Stimulated activated CD4-positive, alpha-beta T cell treated with anti-CD3 and anti-CD28 coated beads, Interleukin-4, amount 100 ng/mL, for 1 hour (primary cell): ENCODE results near the gene NOXO1.

ENCODE experiments used
- DNase-seq: peaks from one replicate; pipeline ENCODE4 v3.0.0-alpha.2; 2020

NOXO1 gene

DNA sequence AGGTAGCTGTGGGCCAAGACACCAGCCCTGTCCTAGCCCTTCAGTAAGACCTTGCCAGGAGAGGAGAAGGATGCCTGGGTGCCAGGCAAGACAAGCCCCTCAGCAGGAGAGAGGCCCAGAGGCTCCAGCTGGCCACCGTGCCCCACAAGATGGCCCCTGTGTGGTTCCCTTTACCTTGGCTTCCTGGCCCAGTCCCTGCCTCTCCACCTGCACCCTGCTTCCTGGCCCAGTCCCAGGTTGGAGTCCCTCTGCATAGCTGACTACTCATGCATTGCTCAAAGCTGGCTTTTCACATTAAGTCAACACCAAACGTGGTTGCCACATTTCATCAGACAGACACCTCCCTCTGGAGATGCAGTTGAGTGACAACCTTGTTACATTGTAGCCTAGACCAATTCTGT lies 12.5 kb upstream of the NOXO1 start:
- DNase-seq: no peak

DNA sequence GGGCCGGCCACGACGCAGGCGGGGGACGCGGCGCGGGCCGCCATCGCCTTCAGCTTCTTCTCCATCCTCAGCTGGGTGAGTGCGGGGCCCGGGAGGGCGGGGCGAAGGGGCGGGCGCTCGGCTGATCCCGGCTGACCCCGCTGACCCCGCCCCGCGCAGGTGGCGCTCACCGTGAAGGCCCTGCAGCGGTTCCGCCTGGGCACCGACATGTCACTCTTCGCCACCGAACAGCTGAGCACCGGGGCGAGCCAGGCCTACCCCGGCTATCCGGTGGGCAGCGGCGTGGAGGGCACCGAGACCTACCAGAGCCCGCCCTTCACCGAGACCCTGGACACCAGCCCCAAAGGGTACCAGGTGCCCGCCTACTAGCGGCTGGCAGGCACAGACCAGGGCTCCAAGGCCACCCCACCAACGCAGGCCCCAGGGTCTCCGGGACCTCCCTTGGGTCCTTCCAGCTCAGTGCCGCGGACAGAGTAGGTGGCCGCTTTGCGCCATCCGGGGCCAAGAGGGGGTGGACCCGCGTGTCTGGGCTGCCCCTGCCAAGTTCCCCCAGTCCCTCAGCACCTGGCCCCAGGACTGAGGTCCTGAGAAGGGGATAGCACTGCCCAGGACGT lies 11.5 kb upstream of the NOXO1 start:
- DNase-seq: no peak

DNA sequence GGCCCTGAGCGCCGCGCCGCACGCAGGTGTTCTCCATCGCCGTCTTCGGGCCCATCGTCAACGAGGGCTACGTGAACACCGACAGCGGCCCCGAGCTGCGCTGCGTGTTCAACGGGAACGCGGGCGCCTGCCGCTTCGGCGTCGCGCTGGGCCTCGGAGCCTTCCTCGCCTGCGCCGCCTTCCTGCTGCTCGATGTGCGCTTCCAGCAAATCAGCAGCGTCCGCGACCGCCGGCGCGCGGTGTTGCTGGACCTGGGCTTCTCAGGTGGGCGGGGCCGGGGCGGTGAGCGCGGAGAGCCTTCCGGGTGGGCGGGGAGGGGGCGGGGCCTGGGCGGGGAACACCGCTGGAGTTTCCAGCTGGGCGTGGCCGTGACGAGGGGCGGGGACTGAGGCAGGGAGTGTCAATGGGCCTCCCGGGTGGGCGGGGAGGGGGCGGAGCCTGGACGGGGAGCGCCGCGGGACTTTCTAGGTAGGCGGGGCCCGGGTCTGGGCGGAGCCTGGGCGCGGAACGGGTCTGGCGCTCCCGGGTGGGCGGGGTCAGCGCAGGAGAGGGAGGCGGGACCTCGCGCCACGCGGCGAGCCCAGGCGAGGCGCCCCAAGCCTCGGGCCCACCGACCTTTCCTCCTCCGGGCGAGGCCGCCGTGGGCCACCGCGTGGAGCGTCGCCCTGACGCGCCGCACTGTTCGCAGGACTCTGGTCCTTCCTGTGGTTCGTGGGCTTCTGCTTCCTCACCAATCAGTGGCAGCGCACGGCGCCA lies 10.9 kb upstream of the NOXO1 start:
- DNase-seq: peak; percentile 99

DNA sequence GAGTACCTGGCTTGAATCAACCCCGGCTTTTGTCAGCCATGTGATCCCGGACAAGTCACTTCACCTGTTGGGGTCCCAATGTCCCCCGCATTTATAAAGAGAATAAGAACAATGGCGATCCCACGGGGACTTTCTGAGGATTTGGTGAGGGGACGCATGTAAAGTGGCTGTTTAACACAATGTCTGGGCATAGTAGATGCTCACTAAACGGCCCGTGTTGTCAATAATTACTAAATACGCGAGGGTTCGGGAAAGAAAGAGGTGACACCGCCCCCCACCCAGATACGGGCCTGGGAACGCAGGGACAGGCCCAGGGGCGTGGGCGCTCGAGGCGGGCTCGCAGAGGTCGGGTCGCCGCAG lies 10.3 kb upstream of the NOXO1 start:
- DNase-seq: no peak

DNA sequence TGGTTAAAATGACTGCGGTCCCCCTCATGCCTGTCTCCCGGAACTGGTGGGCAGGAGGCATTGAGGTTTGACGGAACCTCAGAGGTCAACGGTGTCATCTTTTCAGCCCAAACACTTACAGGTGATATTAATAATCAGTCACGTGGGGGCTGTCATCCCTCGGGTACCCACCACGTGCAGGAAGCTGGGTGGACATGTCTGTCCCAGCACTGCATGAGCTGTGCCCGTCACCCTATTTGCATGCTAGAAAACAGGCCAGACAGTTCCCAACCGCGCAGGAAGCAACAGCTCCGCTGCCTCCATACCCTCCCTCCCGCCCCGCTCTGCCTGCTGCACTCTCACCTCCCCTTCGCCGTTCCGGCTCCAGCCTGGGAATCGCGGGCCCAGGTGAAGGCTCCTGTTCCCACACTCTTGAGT lies 9.9 kb upstream of the NOXO1 start:
- DNase-seq: peak; percentile 34

DNA sequence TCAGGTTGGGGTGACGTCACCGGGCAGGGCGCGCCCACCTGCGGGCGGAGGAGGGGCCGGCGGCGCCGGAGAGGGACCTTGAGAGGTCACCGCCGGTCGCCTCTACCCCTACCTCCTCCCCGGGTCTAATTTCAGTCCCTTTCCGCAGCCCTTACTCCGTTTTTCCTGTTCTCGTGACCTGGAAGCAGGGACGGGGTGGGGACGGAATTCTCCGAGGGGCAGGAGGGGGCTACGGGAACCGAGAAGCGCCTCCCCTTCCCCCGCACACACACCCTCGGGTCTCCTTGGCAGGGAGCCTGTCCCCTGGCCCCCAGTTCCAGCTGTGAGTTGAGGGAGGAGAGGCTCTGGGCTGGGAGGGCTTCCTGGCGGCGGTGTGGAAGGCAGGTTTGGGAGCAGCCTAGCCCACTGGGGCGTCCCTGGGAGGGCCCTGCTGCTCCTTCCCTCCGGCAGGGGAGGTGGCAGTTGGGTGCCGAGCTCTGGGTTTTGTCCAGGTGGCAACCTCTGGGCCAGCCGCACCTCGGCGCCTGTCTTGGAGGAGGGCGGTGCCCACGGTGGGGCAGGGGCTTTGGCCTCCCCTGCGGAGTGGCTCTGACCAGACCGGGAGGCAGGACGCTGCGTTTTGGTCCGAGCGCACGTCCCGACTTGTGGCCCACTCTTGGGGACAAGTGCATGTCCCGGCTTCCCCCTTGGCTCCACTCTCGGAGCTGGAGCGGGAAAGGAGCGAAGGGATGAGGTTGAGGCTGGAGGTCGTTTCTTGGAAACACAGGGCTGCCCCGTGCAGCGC lies 9.3 kb upstream of the NOXO1 start:
- peak; percentile 46 for DNase-seq

DNA sequence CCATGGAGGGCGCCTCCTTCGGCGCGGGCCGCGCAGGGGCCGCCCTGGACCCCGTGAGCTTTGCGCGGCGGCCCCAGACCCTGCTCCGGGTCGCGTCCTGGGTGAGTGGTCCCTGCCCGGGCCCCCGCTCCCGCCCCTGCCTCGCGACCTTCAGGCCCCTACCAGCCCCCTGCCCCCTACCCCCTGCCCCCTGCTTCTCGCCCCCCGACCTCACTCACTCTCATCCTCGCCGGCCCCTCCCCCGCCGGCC lies 8.8 kb upstream of the NOXO1 start:
- no peak for DNase-seq

DNA sequence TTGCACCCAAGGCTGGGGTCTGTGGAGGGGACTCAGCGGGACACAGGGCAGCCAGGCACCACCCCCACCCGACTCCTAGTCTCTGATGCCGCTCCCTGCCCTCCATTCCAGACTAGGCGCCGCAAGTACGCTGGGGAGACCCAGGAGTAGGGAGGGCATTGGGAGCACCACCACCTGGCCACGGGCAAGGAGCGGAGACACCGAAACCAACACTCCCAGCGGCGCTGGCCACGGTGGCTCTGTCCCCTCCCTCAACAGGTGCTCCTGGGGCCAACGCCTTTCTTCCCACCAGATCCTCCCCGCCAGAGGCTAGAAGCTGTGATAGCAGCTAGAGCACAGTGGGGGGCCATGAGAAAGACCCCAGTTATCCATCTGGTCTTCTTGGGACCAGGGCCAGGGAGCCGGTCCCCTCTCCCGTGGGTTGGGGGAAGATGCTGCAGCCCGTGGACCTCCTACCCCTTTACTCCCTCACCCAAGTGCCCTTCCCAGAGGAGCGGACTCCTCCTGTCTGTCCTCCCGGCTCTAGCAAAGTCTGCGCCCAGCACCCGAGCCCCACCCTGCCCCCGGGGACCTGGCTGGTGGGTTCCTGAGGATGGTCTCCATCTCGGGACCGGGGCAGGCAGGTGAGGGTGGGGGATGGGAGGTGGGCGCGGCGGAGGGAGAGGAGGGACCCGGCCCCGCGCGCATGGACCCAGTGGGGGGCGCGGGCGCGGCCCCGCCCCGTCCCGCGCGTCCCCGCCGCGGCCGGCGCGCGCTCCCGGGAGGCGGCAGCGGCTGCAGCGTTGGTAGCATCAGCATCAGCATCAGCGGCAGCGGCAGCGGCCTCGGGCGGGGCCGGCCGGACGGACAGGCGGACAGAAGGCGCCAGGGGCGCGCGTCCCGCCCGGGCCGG lies 8.2 kb upstream of the NOXO1 start, which contains the start of gene SYNGR3:
SYNGR3 (plus strand) TSS at position 762 of the 892 bp plus-strand sequence. CDS start 133 bp downstream, outside the sequence.
- no peak for DNase-seq

DNA sequence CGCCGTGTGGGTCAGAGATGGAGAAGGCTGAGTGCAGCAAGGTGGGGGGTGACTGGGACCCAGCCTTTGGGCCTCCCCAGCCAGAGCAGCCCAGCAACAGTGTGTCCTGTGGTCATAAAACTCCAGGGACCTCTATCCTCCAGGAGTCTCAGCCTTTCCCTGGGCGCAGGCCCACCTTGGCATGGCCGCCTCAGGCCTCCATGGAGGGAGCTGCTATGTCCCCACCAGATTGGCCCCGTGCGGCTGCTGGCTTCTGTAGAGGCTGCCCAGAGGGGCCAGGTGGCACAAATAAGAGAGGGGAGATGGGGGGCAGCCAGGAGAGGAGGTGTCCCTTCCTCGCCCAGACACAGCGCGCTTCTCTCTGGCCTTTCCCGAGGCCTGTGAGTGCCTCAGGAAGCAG lies 5.9 kb upstream of the NOXO1 start:
- no peak for DNase-seq

DNA sequence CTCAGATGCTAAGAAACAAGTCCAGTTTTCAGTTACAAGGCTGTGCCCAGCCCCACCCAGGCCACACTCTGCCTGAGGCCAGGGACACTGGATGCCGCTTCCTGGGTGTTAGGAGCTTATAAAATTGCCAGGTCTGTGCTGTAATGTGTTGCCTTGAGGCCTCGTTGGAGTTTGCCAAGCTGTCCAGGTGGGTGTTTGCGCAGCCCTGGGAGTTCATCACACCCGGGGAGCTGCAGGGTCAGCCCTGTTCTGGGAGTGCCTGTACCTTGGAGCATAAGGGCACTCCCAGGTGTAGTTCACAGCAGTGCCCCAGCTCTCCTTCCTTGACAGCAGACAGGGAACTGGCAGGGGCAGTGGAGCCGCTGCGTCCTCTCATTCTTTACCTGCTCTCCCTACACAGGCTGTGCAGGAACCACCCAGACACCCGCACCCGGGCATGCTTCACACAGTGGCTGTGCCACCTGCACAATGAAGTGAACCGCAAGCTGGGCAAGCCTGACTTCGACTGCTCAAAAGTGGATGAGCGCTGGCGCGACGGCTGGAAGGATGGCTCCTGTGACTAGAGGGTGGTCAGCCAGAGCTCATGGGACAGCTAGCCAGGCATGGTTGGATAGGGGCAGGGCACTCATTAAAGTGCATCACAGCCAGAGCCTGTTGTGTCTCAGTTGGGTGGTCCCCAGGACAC lies 4.3 kb upstream of the NOXO1 start:
- no peak for DNase-seq

DNA sequence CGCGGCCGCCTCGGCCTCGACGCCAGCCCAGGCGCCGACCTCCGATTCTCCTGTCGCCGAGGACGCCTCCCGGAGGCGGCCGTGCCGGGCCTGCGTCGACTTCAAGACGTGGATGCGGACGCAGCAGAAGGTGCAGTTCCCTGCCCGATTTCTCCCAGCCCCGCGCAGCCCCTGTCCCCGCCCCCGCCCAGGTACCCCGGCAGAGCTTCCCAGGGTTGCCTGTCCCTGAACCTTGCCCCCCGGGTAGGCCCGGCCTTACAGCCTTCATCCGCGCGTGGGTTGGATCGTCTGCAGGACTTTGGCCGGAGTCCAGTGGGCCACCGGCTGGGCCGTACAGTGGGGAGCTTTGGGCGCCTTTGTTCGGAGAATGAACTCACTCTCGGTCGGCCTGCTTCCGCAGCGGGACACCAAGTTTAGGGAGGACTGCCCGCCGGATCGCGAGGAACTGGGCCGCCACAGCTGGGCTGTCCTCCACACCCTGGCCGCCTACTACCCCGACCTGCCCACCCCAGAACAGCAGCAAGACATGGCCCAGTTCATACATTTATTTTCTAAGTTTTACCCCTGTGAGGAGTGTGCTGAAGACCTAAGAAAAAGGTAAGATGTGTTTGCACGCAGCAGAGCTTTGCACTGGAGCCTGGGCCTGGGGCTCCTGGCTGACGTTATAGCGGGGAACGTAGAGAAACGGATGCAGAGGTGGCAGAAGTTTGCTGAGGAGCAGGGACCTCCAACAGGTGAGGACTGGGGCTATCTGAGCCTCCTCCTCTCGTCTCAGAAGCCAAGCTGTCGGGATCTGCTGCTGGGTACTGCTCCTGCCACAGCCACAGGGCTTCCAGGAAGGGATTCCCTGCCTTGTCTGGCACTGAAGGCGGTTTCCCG lies 3.3 kb upstream of the NOXO1 start:
- no peak for DNase-seq

DNA sequence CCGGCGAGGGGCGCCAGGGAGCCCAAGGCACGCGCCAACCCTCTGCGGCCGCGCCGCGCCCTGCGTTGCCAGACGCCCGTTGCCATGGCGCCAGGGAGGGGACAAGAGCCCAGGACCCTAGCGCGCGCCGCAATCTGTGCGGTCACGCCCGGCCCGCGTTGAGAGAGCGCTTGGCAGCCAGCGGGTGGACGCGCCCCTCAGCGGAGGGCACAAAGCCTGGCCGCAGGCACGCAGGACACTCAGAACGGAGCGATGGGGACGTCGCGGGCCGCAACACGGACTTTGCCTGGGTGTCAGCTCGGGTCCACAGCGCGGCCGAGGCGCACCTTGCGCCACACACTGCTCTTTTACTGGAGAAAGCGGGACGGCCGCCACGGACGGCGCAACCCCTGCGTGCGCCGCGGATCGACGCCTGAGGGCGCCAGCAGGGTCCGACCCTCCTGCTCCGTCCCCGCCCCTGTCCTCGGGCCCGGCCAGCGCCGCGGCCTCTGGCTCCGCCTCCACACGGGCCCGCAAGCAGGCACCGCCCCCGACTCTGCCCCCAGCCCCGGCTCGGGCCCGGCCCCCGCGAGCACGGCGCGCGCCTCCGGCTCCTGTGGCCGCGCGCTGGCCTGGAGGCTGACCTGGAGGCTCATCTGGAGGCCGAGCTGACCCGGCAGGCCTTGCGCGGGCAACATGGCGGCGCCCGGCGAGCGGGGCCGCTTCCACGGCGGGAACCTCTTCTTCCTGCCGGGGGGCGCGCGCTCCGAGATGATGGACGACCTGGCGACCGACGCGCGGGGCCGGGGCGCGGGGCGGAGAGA lies 2.5 kb upstream of the NOXO1 start, which contains the start of gene GFER:
GFER (plus strand) TSS at position 650 of the 803 bp plus-strand sequence; CDS start at position 676, 26 bp downstream.
- DNase-seq: peak; percentile 64

DNA sequence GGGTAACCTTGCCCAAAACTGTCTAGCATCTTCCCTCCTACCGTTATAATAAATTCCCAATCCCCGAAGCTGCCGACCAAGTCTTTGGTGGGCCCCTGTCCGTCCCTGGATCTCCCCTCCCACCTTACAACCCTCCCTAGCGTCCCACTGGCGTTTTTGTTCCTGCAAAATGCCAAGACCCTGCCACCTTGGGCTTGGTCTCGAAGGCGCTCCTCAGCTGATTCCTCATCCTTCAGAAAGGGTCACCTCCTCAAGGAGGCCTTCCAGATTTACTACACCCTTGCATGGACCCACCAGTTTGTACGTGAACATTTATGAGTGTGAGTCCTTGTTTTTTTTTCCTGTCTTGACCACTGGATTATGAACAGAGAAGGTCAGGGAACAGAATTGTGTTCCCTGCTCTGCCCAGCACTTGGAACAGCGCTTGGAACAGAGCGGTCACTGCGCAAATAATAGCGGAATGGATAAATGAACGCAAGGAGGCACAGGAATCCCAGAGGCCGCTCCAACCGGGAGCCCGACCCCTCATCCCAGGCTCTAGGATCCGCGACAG lies 1.8 kb upstream of the NOXO1 start:
- no peak for DNase-seq

DNA sequence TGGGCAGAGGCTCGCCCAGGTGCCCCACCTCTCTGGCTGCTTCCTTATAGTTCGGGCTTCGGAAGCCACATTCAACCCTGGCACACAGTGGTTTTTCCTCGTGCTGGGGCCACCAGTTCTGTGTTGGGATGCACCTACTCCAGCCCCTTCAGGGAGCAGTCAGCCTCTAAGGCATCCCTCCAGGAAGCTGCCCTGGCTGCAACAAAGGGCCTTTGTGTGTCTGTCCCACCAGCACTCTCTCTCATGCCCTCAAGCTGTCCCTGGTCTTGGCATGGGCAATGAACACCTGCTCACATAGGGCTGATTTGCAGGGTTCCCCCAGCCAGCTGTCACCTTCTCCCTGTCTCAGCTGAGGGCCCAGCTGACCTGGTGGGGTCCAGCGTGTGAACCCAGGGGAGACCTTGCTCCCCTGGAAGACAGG lies 754 bp upstream of the NOXO1 start:
- no peak for DNase-seq

DNA sequence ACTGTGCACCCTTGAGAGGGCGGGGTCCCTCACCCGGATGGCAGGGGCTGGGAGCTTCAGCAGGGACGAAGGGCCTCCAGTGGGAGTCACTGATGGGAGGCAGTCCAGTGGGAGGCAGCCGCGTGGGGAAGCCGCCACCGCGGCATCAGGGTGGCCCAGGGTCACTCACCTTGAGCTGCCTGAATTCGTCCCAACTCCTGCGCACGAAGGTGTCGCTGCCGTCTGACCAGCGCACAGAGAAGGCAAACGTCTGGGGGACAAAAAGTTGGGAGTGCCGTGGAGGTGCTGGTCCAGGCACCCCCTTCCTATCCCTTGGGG lies 540 bp downstream of the NOXO1 start:
- DNase-seq: no peak

DNA sequence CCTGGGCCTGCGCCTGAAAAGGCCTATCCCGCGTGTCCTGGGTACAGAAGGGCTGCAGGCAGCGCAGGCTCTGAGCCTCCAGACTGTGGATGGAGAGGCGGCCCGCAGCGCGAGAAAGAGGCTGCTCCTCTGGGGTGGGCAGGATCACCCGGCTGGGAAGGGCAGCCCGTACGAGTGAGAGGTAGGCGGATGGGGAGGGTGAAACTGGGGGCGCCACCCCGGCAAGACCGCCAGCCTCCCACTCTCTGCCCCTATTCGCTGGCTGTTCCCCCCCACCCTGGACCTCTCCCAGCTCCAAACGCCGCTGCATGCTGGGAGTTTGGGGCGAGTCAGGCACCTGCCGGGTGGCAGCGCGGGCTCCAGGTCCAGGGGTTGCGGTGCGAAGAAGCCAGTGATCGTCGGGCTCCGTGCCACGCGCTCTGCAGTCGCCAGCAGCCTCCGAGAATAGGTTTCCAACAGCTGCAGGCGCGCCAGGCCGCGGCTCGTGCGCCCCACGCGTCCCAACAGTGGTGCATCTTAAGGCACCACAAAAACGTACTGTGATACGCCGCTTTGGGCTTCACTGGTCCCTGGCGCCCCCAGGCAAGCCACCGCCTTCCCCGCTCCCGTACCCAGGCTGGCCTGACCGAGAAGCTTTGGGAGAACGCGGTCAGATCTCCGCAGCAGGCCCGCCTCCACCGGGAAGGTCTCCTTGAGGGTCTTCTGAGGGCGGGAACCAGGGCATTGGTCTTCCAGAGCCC lies 1.1 kb downstream of the NOXO1 start:
- DNase-seq: no peak

DNA sequence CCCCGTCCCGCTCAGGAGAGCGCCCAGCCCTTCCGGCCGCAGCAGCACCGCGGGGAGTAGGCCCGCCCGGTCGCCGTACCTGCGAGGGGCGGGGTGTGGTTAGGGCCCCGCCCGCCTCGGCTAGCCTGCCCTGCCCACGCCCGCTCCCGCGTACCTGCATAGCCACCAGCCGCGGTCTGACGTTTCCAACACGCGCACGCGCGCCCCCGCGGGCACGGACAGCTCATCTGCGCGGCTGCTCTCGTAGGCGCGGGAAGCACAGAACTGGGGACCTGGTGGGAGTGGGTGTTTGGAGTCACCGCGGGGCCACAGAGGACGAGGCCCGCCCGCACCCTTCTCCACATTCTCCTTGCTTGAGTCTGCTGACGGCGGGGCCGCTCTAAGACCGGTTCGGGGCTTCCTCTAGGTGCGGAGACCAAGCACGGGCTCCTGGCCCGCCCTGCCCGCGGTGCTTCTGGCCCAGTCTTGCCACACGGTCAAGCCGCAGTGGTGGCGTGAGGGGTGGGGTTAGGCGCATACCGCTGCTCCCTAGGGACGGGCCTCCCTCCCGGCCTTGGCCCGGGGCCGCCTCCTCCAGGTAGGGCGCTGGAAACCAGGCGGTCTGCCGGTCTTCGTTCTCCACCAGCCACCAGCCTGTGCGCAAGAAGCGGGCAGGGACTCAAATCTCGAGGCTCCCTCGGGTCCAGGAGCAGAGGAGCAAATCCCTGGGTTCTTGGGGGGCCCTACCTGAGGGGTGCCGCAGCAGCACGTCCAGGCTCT lies 1.8 kb downstream of the NOXO1 start:
- peak; percentile 51 for DNase-seq

DNA sequence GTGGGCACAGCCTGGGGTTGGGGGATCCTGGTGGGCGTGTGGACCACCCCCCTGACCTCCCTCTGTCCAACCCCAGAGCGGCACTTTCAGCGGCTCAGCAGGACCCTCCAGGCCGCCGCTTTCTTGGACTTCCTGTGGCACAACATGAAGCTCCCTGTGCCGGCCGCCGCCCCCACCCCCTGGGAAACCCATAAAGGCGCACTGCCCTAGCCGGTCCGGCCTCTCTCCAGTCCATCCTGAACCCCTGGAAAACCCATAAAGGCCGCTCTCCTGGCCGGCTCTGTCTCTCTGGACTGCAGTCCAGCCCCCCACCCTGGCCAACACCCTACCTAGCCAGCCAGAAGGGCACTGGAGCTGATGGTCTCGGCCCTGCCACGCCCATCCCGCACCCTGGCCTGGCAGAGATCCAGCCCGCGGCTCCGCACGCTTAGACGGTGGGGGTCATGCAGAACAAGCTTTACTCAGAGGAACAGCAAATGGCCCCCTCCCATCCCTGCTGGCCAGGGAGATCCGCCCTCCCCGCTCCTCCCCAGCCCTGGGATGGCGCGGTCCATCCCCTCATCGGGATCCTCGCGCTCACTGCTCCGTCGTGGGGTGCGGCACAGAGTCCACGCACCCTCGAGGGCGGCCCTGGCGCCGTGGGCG lies 2.7 kb downstream of the NOXO1 start:
- DNase-seq: no peak
